H1 (cell line): ENCODE results near the gene IFNL4. TPM values are rescaled to one million over a fixed set of nuclear protein-coding genes. Genes with fewer than 3 reads are reported as not detected.

ENCODE experiments used
- CTCF ChIA-PET: fragments of 300-600 bp; sonication (Branson Sonifier 250); formaldehyde crosslinking; loops from one replicate; lab custom pipeline; 2021; ENCODE audit not compliant: partially characterized antibody; lab: Charles Lee
- POLR2A ChIA-PET: fragments of 300-600 bp; sonication (Branson Sonifier 250); formaldehyde crosslinking; loops from one replicate; lab custom pipeline; 2021; ENCODE audit warnings: inconsistent platforms; ENCODE audit not compliant: partially characterized antibody; lab: Charles Lee
- DNase-seq, 2 experiments: peaks; one replicate each; pipeline versions ENCODE4 v3.0.0 to v3.0.0-alpha.2; 2010 to 2022; ENCODE audit warnings: low spot score in 2 of 2, low read depth in 1 of 2, mixed read lengths in 1 of 2
- FAIRE-seq: peaks from 2 replicates; lab custom pipeline; 2011; peaks lifted over from hg19 to GRCh38; lab: Jason Lieb, UNC
- H2AFZ ChIP-seq: 2 replicates; pipeline ENCODE4 v1.8.1; 2012; ENCODE audit warnings: low read length, inconsistent platforms
- H2AK5ac ChIP-seq: 2 replicates; pipeline ENCODE4 v1.6.1; 2013; ENCODE audit warnings: low read depth, low read length
- H2BK120ac ChIP-seq: replicated peaks from 2 replicates; pipeline ENCODE3; 2013; ENCODE audit warnings: low read depth, low read length, inconsistent platforms
- H2BK12ac ChIP-seq: 2 replicates; pipeline ENCODE4 v1.6.1; 2013; ENCODE audit warnings: low read depth, low read length
- H2BK15ac ChIP-seq: 2 replicates; pipeline ENCODE4 v1.6.1; 2013; ENCODE audit warnings: low read length
- H2BK20ac ChIP-seq: 2 replicates; pipeline ENCODE4 v1.6.1; 2013; ENCODE audit warnings: low read length
- H2BK5ac ChIP-seq: 2 replicates; pipeline ENCODE4 v1.6.1; 2013; ENCODE audit warnings: low read depth, low read length
- H3K14ac ChIP-seq: 2 replicates; pipeline ENCODE4 v1.6.1; 2013; ENCODE audit warnings: inconsistent platforms; ENCODE audit not compliant: insufficient read length
- H3K18ac ChIP-seq: 2 replicates; pipeline ENCODE4 v1.6.1; 2013; ENCODE audit warnings: low read length; ENCODE audit errors: extremely low read depth
- H3K23ac ChIP-seq: 2 replicates; pipeline ENCODE4 v1.6.1; 2013; ENCODE audit warnings: inconsistent platforms; ENCODE audit not compliant: insufficient read length
- H3K23me2 ChIP-seq: 2 replicates; pipeline ENCODE4 v1.6.1; 2013; ENCODE audit warnings: low read depth, low read length
- H3K27ac ChIP-seq: 2 replicates; pipeline ENCODE4 v1.6.1; 2011; ENCODE audit warnings: low read depth, low read length, inconsistent platforms
- H3K27me3 ChIP-seq, 4 experiments: replicated peaks in 1 of 4; 1 replicate in 1 of 4; 2 replicates in 3 of 4; pipeline versions ENCODE4 v1.6.1 to v1.8.1; 2011 to 2013; ENCODE audit warnings: low read length in 3 of 4, mild to moderate bottlenecking in 3 of 4, inconsistent platforms in 2 of 4, mixed read lengths in 2 of 4, moderate library complexity in 1 of 4; ENCODE audit not compliant: control insufficient read depth in 3 of 4, insufficient read depth in 3 of 4; ENCODE audit errors: extremely low read depth in 1 of 4
- H3K36me3 ChIP-seq, 4 experiments: 2 replicates each; pipeline versions ENCODE4 v1.6.1 to v1.8.1; 2011 to 2013; ENCODE audit warnings: mild to moderate bottlenecking in 4 of 4, low read length in 3 of 4, moderate library complexity in 2 of 4, control low read depth in 1 of 4, inconsistent platforms in 1 of 4; ENCODE audit not compliant: insufficient read depth in 4 of 4, control insufficient read depth in 2 of 4
- H3K4ac ChIP-seq: replicated peaks from 2 replicates; pipeline ENCODE3; 2013; ENCODE audit warnings: low read length, low read depth, mixed read lengths, inconsistent platforms; ENCODE audit not compliant: insufficient read length
- H3K4me1 ChIP-seq, 4 experiments: replicated peaks in 1 of 4; 1 replicate in 1 of 4; 2 replicates in 3 of 4; pipeline versions ENCODE4 v1.6.1 to v1.8.1; 2011 to 2013; ENCODE audit warnings: low read length in 3 of 4, inconsistent platforms in 2 of 4, mixed read lengths in 1 of 4; ENCODE audit not compliant: insufficient read depth in 4 of 4, control insufficient read depth in 3 of 4
- H3K4me2 ChIP-seq, 2 experiments: 2 replicates each; pipeline versions ENCODE4 v1.6.1 to v1.8.1; 2011 to 2013; ENCODE audit warnings: low read depth in 2 of 2, low read length in 2 of 2, control low read depth in 1 of 2, inconsistent platforms in 1 of 2, mild to moderate bottlenecking in 1 of 2; ENCODE audit not compliant: insufficient read depth in 1 of 2
- H3K4me3 ChIP-seq, 4 experiments: fragments of 200-600, 300-600 bp in 1 of 4; sonication (generic), shearing (Covaris generic), sonication (Bioruptor Twin) in 1 of 4; 2 replicates each; pipeline versions ENCODE4 v1.5.1 to v1.8.1; 2011 to 2016; ENCODE audit warnings: low read length in 4 of 4, low read depth in 3 of 4, control low read depth in 2 of 4, inconsistent platforms in 2 of 4, mild to moderate bottlenecking in 2 of 4, mixed read lengths in 1 of 4, moderate library complexity in 1 of 4; ENCODE audit not compliant: insufficient read depth in 2 of 4; ENCODE audit errors: extremely low read depth in 1 of 4
- H3K56ac ChIP-seq: replicated peaks from 2 replicates; pipeline ENCODE3; 2013; ENCODE audit warnings: low read depth, mild to moderate bottlenecking, mixed read lengths, low read length, inconsistent platforms; ENCODE audit not compliant: insufficient read length
- H3K79me1 ChIP-seq: 2 replicates; pipeline ENCODE4 v1.6.1; 2013; ENCODE audit warnings: low read depth, low read length, control low read depth
- H3K79me2 ChIP-seq, 2 experiments: 2 replicates each; pipeline versions ENCODE4 v1.6.1 to v1.8.1; 2012 to 2013; ENCODE audit warnings: low read length in 2 of 2, mild to moderate bottlenecking in 2 of 2, inconsistent platforms in 1 of 2; ENCODE audit not compliant: insufficient read depth in 2 of 2, control insufficient read depth in 1 of 2
- H3K9ac ChIP-seq, 4 experiments: replicated peaks in 1 of 4; 1 replicate in 1 of 4; 2 replicates in 3 of 4; pipeline versions ENCODE4 v1.6.1 to v1.8.1; 2011 to 2013; ENCODE audit warnings: low read depth in 3 of 4, low read length in 3 of 4, control low read depth in 2 of 4, mild to moderate bottlenecking in 2 of 4, moderate library complexity in 2 of 4, inconsistent platforms in 1 of 4; ENCODE audit errors: extremely low read depth in 1 of 4
- H3K9me3 ChIP-seq, 2 experiments: 2 replicates each; pipeline versions ENCODE4 v1.6.1 to v1.8.1; 2012 to 2013; ENCODE audit warnings: mild to moderate bottlenecking in 2 of 2, moderate library complexity in 2 of 2, control low read depth in 1 of 2, inconsistent platforms in 1 of 2, low read depth in 1 of 2, low read length in 1 of 2, mixed read lengths in 1 of 2; ENCODE audit not compliant: insufficient read depth in 2 of 2
- H4K20me1 ChIP-seq, 2 experiments: replicated peaks in 1 of 2; 2 replicates each; pipeline versions ENCODE3 to v1.8.1; 2011 to 2013; ENCODE audit warnings: inconsistent platforms in 2 of 2, low read length in 2 of 2, mild to moderate bottlenecking in 1 of 2; ENCODE audit not compliant: insufficient read depth in 2 of 2, control insufficient read depth in 1 of 2
- H4K5ac ChIP-seq: 2 replicates; pipeline ENCODE4 v1.6.1; 2013; ENCODE audit warnings: low read length, low read depth, mixed read lengths, inconsistent platforms; ENCODE audit not compliant: insufficient read length
- H4K8ac ChIP-seq: 2 replicates; pipeline ENCODE4 v1.8.0; 2013; ENCODE audit warnings: mild to moderate bottlenecking, moderate library complexity, low read length, inconsistent platforms; ENCODE audit not compliant: insufficient read depth; ENCODE audit errors: extremely low read depth
- H4K91ac ChIP-seq: replicated peaks from 2 replicates; pipeline ENCODE3; 2013; ENCODE audit warnings: low read length, mixed read lengths, inconsistent platforms; ENCODE audit not compliant: insufficient read length
- BCL11A ChIP-seq, 2 experiments: IDR thresholded peaks; one replicate each; pipeline ENCODE4 v1.6.1; 2011; ENCODE audit warnings: low read depth in 2 of 2, low read length in 2 of 2, mild to moderate bottlenecking in 2 of 2
- CBX8 ChIP-seq: fragments of 300-800, 300-1000 bp; sonication (generic); IDR thresholded peaks from 2 replicates; pipeline ENCODE4 v1.7.1; 2016; ENCODE audit warnings: low read depth, low read length, borderline replicate concordance
- CHD1 ChIP-seq: IDR thresholded peaks from 2 replicates; pipeline ENCODE4 v1.6.1; 2012; ENCODE audit warnings: low read depth, low read length, improper control_type of control experiment
- GTF2F1 ChIP-seq: IDR thresholded peaks from 2 replicates; pipeline ENCODE4 v1.6.1; 2012; ENCODE audit warnings: low read depth, low read length, improper control_type of control experiment, borderline replicate concordance
- JUND ChIP-seq: IDR thresholded peaks from 2 replicates; pipeline ENCODE4 v1.6.1; 2011; ENCODE audit warnings: mild to moderate bottlenecking, improper control_type of control experiment, low read length
- KDM4A ChIP-seq: IDR thresholded peaks from one replicate; pipeline ENCODE4 v1.7.1; 2012; ENCODE audit warnings: low read depth, mild to moderate bottlenecking, moderate library complexity, low read length, inconsistent platforms; ENCODE audit not compliant: severe bottlenecking
- POLR2A ChIP-seq, 2 experiments: IDR thresholded peaks; 1 replicate in 1 of 2; 2 replicates in 1 of 2; pipeline ENCODE4 v1.6.1; 2011; ENCODE audit warnings: low read depth in 2 of 2, low read length in 2 of 2, mild to moderate bottlenecking in 2 of 2; ENCODE audit errors: control extremely low read depth in 1 of 2
- RBBP5 ChIP-seq: IDR thresholded peaks from 2 replicates; pipeline ENCODE4 v1.7.1; 2012; ENCODE audit warnings: low read depth, mild to moderate bottlenecking, inconsistent platforms, low read length, moderate library complexity, borderline replicate concordance
- RNF2 ChIP-seq: fragments of 200-900, 300-1000 bp; sonication (generic); IDR thresholded peaks from 2 replicates; pipeline ENCODE4 v1.7.1; 2016; ENCODE audit warnings: borderline replicate concordance, low read depth, mild to moderate bottlenecking, antibody characterized with exemption, low read length; ENCODE audit not compliant: poor library complexity, severe bottlenecking; ENCODE audit errors: missing control alignments
- SIN3A ChIP-seq, 2 experiments: IDR thresholded peaks in 1 of 2; conservative IDR thresholded peaks in 1 of 2; 2 replicates each; pipeline ENCODE4 v1.6.1; 2011 to 2012; ENCODE audit warnings: low read length in 2 of 2, improper control_type of control experiment in 1 of 2, low read depth in 1 of 2, mild to moderate bottlenecking in 1 of 2
- TBP ChIP-seq: IDR thresholded peaks from 2 replicates; pipeline ENCODE4 v1.6.1; 2011; ENCODE audit warnings: low read depth, low read length, improper control_type of control experiment
- WGBS, 2 experiments: shearing (Covaris generic) in 1 of 2; methylation state at CpG; one replicate each; pipeline versions ENCODE4 v1.1.6 to v1.1.7; 2013 to 2015; ENCODE audit warnings: low lambda C conversion rate in 2 of 2, mixed read lengths in 2 of 2, inconsistent platforms in 1 of 2, low coverage in 1 of 2, missing lambda C conversion rate in 1 of 2; ENCODE audit not compliant: insufficient replicate concordance in 2 of 2, insufficient coverage in 1 of 2, insufficient read length in 1 of 2; ENCODE audit errors: extremely low coverage in 1 of 2, missing lambda C conversion rate in 1 of 2; 5-methylcytosine and 5-hydroxymethylcytosine counted together
- polyA plus RNA-seq, 7 experiments: library from polyadenylated mRNA; depleted of rRNA in 3 of 7; stranded (reverse) in 5 of 7; unstranded in 2 of 7; fragments of >200 nt in 5 of 7; fragments of 200-250 nt in 2 of 7; gene quantifications; 1 replicate in 5 of 7; 2 replicates in 1 of 7; 4 replicates in 1 of 7; pipeline versions ENCODE4 v1.2.1 to v1.2.3, GENCODE V29; 2011 to 2013; ENCODE audit warnings: missing spikeins in 2 of 7, mixed read lengths in 2 of 7
- total RNA-seq: library from RNA; stranded (reverse); fragmentation: NEBNext Ultra II Directional; extraction: Animal tissue kit (Norgen Biotek cat#: 25700); gene quantifications from 2 replicates; pipeline ENCODE4 v1.2.1, GENCODE V29; 2021
- TF ChIP-seq, protein P1 (sequence below): IDR thresholded peaks from 2 replicates; pipeline ENCODE4 v1.6.1; 2012; ENCODE audit warnings: inconsistent platforms
- TF ChIP-seq, protein P2 (sequence below): IDR thresholded peaks from 2 replicates; pipeline ENCODE4 v1.6.1; 2012; ENCODE audit warnings: inconsistent platforms

The IFNL4 gene
- total and polyA plus RNA-seq, 2 of the 8 experiments (the other 6 are each of a cell fraction or from before 2014, with no cell fraction given), result not detected

DNA sequence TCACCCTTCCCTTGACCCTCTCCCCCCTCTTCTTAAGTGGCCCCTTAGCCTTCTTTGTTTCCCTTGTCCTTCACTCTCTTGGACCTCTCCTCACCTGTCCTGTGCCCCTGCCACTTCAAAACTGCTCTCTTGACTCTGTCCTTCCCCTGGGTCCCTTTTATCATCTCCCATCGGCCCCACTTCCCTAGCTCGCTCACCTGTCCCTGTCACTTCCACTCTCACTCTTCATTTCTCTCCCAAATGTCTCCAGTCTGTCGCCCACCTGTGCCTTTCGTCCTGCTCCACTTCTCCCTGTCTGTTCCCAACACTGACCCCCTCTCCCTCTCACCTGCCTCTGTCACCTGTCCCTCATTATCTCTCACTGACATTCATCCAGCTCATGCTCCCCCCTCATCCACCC, 48.2 kb upstream of the IFNL4 start:
- 93% methylated on average over 4 of the region's 4 CpGs; no CpG with 5 or more reads in 1 of the 2 experiments for WGBS, 2 experiments
- H3K27me3 ChIP-seq, result no peaks in the 10 kb centered on the region
- H3K79me1 ChIP-seq, result no peaks in the 10 kb centered on the region
- H3K23ac ChIP-seq, result no peak overlapping the region
- H2BK120ac ChIP-seq, result no peak overlapping the region
- DNase-seq (no peak), FAIRE-seq (no peak)
- no peak overlapping the region for H2BK5ac ChIP-seq
- no peak overlapping the region for H2BK20ac ChIP-seq
- no peak overlapping the region for H3K14ac ChIP-seq
- CTCF ChIA-PET, result interaction anchor here (0.7 to 1.6 kb wide), 5 partner anchors 12 to 182 kb away, joined by 3 to 5 read pairs (median 3); partner anchors contain the start of gene SAMD4B
- no peak overlapping the region for H2BK15ac ChIP-seq
- no peaks in the 10 kb centered on the region for H3K36me3 ChIP-seq
- H4K8ac ChIP-seq, result no peak overlapping the region
- H2BK12ac ChIP-seq, result no peak overlapping the region
- H3K56ac ChIP-seq, result no peak overlapping the region
- H2AK5ac ChIP-seq, result no peak overlapping the region
- H4K20me1 ChIP-seq, result peaks cover 0 to 3% of the 10 kb centered on the region in 2 experiments
- POLR2A ChIA-PET, result interaction anchor here (1.0 to 1.5 kb wide), 2 partner anchors 8 to 165 kb away, joined by 3 to 9 read pairs; no protein-coding TSS in a partner anchor
- no peak overlapping the region for H2AFZ ChIP-seq
- H3K23me2 ChIP-seq, result peaks cover 2% of the 10 kb centered on the region; the same call in 1 of the 2 replicates
- H3K4me1 ChIP-seq, result peaks cover 0 to 2% (median 0%) of the 10 kb centered on the region in 4 experiments; a peak in 1 of 7 replicates
- H3K79me2 ChIP-seq, result no peaks in the 10 kb centered on the region
- no peak overlapping the region for H3K9ac ChIP-seq
- no peak overlapping the region for H3K4me3 ChIP-seq
- H4K5ac ChIP-seq, result no peak overlapping the region
- no peak overlapping the region for H3K27ac ChIP-seq
- no peak overlapping the region for H3K18ac ChIP-seq
- H3K9me3 ChIP-seq, result no peaks in the 10 kb centered on the region
- no peak overlapping the region for H4K91ac ChIP-seq
- H3K4ac ChIP-seq, result no peak overlapping the region
- H3K4me2 ChIP-seq, result no peak overlapping the region
- TF ChIP-seq BCL11A (IDR thresholded peaks at IDR 0.05; ENCODE audit: low read depth in 2 of 2, low read length in 2 of 2) (no peak), POLR2A (IDR thresholded peaks at IDR 0.05; ENCODE audit: control extremely low read depth in 1 of 2, low read depth in 2 of 2, low read length in 2 of 2) (no peak), KDM4A (no peak), CBX8 (no peak), RBBP5 (no peak), GTF2F1 (no peak), JUND (no peak), RNF2 (no peak), CHD1 (no peak), TBP (no peak), SIN3A (conservative IDR thresholded peaks at IDR 0.05 in 1 of 2, IDR thresholded peaks at IDR 0.05 in 1 of 2; ENCODE audit: low read depth in 1 of 2, low read length in 2 of 2) (no peak)
- TF ChIP-seq, protein P1, sequence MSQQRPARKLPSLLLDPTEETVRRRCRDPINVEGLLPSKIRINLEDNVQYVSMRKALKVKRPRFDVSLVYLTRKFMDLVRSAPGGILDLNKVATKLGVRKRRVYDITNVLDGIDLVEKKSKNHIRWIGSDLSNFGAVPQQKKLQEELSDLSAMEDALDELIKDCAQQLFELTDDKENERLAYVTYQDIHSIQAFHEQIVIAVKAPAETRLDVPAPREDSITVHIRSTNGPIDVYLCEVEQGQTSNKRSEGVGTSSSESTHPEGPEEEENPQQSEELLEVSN, result no peak
- TF ChIP-seq, protein P2, sequence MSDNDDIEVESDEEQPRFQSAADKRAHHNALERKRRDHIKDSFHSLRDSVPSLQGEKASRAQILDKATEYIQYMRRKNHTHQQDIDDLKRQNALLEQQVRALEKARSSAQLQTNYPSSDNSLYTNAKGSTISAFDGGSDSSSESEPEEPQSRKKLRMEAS, result no peak
